GM19043 (cell line): ENCODE data around the gene CSRP1.

Source experiments
- ATAC-seq: cut with Tn5 transposase; IDR thresholded peaks from one replicate; pipeline ENCODE4 v1.9.1; 2021; ENCODE audit warnings: low read depth; ENCODE audit not compliant: unreplicated experiment

The CSRP1 gene

DNA sequence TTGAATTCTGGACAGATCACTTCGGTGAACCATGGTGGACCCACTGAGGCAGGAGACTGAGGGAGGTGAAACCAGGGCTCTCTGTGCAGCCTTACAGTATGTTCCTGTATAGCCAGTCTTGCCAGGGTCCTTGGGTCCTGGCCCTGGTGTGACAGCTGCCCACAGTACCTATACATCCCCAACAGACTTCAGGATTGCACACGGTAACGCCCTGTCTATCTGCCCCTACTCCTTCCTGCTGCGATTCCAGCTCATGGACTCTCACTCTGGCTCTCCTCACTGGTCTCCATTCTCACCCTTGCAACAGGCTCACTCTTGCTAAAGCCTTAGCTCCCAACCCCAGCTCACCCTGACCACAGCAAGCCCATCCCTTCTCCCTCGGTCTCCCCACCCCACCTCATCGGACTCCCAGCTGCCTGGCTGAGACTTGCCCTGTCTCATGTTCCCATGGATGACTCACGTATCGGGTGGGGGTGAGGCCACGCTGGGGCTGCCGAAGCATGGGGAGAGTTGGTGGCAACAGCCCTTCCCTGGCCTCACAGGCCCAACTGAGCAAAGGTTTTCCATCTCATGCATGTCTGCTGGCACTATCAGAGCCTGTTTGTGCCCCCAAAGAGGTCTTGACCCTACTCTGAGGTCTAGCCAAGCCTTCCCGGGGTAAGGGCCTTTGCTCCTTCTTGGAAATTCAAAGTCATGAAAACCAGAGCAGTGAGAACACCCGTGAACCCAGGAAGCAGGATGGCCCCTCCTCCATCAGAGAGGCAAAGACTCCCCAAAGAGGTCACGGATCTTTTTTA lies 45.1 kb downstream of the CSRP1 start:
- no peak for ATAC-seq

DNA sequence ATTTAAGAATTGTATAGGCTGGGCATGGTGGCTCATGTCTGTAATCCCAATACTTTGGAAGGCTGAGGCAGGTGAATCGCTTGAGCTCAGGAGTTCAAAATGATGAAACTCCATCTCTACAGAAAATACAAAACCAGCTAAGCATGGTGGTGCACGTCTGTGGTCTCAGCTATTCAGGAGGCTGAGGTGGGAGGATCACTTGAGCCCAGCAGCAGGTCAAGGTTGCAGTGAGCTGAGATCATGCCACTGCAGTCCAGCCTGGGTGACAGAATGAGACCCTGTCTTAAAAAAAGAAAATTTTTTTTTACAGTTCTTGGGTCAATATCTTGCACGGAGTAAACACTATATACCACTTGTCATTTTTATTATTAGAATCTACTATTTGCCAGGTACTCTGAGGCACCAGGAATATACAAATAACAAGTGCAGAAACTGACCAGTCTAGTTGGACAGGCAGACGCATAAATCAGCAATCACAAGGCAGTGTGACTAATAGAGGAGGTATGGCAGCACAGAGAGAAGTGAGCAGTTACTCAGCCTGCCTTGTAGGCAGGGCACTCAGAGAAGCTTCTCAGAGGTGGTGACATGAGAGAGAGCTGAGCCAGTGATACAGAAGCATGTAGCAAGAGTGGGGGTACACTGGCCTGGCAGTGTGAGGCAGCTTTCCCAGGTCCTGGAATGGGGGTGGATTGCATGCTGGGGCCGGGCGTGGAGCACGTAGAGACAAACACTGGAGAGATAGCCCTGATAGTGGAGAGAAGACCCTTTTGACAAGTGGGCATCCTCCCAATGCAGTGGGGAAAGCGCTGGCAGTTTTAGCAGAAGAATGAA lies 45.9 kb downstream of the CSRP1 start:
- no peak for ATAC-seq

- ATAC-seq = no peak
These were observed 47.1 kb downstream of the CSRP1 start for GRCh38 chr1:201459775-201460174.

GRCh38 chr1:201459052-201459451 lies 47.9 kb downstream of the CSRP1 start:
- ATAC-seq = no peak

DNA sequence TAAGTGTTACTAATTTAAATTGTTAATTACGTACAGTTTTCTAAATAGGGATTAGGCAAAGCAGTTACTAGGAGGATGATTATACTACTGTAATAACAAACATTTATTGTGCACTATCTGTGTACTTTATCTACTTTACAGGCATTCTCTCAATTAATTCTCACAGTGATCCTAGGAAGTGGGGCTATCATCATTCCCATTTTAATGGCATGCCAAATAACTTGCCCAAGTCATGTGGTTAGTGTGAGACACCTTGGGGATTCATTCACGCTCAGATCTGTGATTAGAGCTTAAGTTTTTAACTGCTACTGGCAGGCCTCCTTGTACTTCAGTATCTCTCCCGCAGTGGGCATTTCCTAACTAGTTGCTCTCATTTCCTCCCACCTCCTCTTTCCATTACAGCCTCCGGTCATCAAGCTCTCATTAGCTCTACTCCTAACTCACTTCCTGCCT lies 49.4 kb downstream of the CSRP1 start:
- ATAC-seq = no peak

DNA sequence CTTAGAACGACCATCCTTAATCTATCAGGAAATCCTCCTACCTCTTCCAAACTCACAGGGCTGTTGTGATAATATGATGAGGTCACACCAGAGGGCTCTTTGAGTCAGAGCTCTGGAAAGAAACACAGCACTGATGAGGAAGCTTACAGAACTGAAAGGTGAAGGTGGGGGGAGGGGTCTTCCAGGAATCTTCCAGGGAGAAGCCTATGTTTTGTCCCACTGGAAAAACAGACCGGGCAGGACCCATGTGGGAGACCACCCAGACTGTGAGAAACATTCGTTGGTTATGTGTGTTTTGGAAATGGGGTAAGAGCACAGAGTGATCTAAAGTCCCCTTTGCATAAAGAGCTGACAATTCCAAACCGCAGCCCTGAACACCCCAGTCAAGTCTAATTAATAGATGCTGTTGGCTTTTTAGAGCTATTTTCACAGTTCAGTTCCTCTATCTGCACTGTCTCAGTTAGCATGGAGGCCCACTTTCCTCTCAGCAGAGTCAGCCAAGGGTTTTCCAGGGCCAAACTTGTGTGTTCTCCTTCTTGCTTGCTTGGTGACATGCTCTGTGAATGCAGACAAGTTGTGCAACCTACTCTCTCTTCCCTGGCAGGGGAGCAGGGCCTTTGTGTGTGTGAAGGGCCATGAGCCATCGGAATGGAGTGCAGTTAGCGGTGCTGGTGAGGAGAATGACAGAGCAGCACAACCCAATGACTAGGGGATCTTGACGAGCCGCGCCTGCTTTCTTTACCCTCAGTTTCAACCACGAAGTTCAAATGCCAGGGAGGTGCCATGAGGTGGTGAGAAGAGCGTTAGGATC lies 50.2 kb downstream of the CSRP1 start:
- no peak for ATAC-seq

- ATAC-seq = no peak
These were observed 51.8 kb downstream of the CSRP1 start for GRCh38 chr1:201455098-201455497.

GRCh38 chr1:201454608-201455007 lies 52.3 kb downstream of the CSRP1 start:
- ATAC-seq = no peak

DNA sequence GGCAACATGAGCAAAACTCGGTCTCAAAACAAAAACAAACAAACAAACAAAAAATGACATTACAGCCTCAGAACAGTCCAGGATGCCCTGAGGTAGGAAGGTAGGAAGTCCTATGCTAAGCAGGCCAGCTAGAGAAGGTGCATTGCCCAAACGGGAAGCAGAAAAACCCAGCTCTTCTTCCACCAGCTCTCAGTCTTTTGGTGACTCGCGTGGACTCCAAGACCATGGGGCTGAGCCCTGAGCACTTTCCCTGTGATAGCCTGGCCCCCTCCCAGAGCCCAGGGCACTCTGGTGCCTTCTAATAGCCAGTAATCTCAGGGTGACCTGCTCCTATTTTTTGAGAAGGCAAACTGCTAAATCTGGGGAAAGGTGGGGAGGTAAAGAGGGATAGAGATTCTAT lies 54.1 kb downstream of the CSRP1 start:
- no peak for ATAC-seq

DNA sequence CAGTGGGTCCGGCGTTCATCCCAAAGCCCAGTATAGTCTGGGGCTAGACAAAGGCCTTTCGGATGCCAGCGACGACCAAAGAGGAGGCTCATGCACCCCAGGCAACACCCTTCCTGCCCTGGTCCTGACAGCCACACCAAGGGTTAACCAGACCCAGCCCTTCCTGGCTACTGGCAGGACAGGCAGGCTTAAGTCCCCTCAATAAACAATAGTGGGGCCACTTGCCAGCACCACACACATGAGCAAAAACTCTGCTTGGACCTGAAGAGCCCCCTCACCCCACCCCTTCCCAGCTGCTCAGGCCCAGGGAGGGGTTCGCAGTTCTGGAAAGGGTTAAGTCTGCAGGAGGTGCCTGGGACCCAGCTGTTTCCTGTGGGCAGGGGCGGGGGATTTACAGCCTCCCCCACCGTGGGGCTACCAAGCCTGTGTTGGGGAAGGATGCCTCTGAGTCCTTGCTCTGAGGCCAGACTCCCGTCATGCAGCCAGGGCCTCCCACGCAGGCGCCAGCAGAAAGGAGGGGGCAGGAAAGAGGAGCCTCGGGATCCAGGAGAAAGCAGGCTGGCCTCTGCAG lies 56.1 kb downstream of the CSRP1 start:
- ATAC-seq = no peak

DNA sequence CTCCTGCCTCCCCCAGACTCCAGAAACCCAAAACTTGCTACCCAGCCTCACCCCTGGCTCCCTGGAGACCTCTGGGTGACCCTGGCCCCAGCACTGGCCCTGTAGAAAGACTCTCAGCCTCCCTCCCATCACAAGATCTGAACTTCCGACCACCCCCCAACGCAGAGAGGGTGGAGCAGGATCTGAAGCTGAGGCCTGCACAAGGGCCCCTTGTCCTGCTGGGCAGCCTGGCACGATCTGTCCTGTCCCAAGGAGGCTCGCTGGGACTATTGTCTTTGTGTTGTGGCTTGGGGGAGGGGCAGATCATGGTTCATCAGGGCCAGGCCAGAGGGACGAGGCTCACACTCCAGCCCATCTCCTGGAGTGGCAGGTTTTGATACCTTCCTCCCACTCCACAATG lies 57.9 kb downstream of the CSRP1 start:
- no peak for ATAC-seq

DNA sequence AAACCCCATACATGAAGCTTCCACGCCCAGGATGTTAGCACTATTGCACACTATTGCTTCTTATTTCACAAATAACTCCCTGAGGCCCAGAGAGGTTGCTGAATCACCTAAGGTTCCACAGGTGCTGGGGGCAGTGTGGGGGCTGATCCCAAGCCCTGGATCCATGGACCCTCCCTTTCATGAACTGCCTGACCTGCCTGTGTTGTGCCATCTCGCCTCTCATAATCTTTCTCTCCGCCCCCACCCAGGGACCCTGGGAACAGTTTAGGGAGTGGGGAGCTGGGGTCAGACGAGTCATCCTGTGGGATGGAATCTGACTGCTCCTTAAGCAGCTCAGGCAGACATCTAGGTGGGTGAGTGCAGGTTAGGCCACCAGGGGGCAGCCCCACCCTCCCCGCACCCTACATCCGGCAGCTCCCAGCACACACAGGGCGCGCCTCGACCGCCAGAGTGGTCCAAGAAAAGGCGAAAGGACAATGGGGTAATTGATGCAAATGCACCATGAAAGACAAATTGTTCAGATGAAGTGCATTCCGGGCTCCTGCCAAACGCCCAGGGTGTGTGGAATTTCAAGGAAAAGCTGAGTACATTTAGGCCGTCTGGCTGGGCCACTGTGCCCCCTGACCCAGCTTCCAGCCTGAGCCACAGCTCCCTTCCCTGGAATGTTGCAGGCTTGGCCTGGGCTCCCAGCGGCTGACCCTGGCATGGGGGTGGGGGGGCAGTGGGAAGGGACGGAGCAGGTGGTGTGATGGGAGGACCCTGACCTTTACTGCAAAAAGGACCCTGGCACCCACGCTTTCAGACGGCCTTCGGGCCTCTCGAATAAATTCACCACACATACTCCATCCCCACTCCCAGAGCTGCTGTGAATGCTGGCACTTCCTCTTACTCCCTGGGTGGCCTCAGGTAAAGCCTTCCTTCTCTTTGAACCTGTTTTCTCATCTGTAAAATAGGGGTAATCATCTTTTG lies 58.7 kb downstream of the CSRP1 start:
- ATAC-seq = no peak

- ATAC-seq = no peak
These were observed 61.6 kb downstream of the CSRP1 start for GRCh38 chr1:201445310-201445709.

DNA sequence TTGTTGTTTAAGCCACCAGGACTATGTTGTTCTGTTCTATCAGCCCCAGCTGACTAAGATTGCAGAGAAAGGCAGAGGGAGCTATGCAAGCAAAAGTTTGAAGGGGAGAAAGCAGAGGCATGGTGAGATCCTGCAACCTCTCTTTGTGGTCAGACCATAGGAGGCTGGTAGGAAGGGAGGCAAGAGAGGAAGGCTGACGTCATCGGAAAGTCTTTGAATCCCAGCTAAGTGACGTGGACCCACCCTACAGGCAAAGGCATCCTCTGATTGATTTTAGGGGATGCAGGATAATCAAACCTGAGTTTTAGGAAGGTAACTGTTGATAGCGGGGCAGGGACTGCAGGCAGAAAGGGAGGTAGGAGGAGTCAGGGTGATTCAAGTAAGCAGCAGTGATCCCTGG lies 62.1 kb downstream of the CSRP1 start:
- ATAC-seq = no peak

GRCh38 chr1:201443747-201444146 lies 63.2 kb downstream of the CSRP1 start:
- no peak for ATAC-seq

GRCh38 chr1:201436969-201437368 lies 70.0 kb downstream of the CSRP1 start:
- ATAC-seq = no peak

- ATAC-seq = no peak
These were observed 70.5 kb downstream of the CSRP1 start for GRCh38 chr1:201436393-201436792.

GRCh38 chr1:201434266-201434665 lies 72.7 kb downstream of the CSRP1 start:
- no peak for ATAC-seq

- no peak for ATAC-seq
These were observed 73.3 kb downstream of the CSRP1 start for GRCh38 chr1:201433609-201434008.
